C4-2B (cell line): ENCODE results near the gene PDSS1.
"Not testable (repeated sequence)": the region's sequence is repeated elsewhere in the genome, so short reads cannot be mapped to it uniquely, and the experiment has no call there.

Experiments
- H3K27ac ChIP-seq: fragments of 450-650 bp; 2 replicates; pipeline ENCODE4 v1.5.1; 2017
- ZFX ChIP-seq: fragments of 450-650 bp; IDR thresholded peaks from 2 replicates; pipeline ENCODE4 v1.6.1; 2017
- TF ChIP-seq, protein P1 (sequence below): fragments of 450-650 bp; conservative IDR thresholded peaks from 2 replicates; pipeline ENCODE4 v1.5.1; 2017; ENCODE audit warnings: mild to moderate bottlenecking

Gene PDSS1

DNA sequence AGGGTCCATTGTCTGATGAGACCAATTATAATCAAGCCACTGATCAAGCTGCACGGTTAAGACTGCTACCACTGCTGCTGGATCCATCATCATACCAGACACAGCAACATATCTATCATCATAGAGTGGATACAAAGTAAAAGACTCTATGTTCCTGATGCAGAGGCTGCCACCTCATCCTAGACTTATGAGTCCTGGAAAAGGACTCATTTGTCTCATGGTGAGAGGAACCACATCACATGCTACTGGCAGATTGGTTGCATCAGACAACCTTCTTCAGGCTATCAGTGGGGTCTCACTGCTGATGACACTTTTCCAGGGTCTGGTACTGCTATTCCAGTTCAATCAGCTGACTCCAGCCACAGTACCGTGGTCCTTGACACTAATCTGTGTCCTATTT lies 84.3 kb downstream of the PDSS1 start:
- H3K27ac ChIP-seq = no peak overlapping the region
- TF ChIP-seq, protein P1, sequence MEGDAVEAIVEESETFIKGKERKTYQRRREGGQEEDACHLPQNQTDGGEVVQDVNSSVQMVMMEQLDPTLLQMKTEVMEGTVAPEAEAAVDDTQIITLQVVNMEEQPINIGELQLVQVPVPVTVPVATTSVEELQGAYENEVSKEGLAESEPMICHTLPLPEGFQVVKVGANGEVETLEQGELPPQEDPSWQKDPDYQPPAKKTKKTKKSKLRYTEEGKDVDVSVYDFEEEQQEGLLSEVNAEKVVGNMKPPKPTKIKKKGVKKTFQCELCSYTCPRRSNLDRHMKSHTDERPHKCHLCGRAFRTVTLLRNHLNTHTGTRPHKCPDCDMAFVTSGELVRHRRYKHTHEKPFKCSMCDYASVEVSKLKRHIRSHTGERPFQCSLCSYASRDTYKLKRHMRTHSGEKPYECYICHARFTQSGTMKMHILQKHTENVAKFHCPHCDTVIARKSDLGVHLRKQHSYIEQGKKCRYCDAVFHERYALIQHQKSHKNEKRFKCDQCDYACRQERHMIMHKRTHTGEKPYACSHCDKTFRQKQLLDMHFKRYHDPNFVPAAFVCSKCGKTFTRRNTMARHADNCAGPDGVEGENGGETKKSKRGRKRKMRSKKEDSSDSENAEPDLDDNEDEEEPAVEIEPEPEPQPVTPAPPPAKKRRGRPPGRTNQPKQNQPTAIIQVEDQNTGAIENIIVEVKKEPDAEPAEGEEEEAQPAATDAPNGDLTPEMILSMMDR = no peak
- TF ChIP-seq ZFX = no peak

DNA sequence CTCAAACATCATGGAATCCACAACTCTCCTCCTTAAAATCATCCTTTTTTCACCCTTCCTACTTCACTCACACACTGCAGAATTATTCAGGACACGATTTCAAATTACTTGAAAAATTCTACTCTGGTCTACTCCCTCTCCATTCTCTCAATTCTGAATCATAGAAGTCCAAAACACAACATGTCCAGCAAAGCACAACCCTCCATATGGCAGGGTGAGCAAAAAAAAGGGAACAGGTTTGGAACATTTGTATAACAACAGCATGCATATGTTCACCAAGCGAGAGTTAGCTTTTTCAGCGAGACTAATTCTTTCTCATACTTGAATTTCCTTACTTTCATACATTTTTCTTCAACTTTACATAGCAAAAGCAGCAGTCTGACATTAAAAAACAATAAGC lies 89.9 kb downstream of the PDSS1 start:
- no peak for TF ChIP-seq ZFX
- TF ChIP-seq, protein P1 = no peak

DNA sequence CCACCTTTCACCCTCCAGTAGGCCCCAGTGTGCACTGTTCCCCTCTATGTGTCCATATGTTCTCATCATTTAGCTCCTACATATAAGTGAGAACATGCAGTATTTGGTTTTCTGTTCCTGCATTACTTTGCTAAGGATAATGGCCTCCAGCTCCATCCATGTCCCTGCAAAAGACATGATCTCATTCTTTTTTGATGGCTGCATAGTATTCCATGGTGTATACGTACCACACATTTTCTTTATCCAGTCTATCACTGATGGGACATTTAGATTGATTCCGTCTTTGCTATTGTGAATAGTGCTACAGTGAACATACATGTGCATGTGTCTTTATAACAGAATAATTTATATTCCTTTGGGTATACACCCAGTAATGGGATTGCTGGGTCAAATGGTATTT lies 92.3 kb downstream of the PDSS1 start:
- not testable (repeated sequence) for H3K27ac ChIP-seq

More for the DNA sequence above, 89.9 kb downstream of the PDSS1 start:
- H3K27ac ChIP-seq = no peak overlapping the region

DNA sequence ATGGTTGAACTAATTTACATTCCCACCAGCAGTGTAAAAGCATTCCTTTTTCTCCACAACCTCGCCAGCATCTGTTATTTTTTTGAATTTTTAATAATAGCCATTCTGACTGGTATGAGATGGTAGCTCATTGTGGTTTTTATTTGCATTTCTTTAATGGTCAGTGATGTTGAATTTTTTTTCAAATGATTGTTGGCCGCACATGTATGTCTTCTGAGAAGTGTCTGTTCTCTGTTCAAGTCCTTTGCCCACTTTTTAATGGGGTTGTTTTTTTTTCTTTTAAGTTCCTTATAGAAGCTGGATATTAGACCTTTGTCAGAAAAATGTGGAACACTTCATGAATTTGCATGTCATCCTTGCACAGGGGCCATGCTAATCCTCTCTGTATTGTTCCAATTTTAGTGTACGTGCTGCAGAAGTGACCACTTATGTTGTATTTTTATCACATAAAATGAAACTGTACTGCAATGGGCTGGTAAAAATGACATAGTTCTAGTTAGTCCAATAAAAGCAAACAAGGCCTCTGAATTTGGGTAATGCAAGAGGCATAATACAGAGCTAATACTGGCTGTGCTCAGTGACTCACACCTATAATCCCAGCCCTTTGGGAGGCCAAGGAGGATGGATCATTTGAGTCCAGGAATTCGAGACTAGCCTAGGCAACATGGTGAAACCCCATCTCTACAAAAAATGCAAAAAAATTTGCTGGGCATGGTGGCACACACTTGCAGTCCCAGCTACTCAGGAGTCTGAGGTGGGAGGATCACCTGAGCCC lies 92.9 kb downstream of the PDSS1 start:
- H3K27ac ChIP-seq = no peak overlapping the region
- no peak for TF ChIP-seq ZFX
- TF ChIP-seq, protein P1 = no peak

DNA sequence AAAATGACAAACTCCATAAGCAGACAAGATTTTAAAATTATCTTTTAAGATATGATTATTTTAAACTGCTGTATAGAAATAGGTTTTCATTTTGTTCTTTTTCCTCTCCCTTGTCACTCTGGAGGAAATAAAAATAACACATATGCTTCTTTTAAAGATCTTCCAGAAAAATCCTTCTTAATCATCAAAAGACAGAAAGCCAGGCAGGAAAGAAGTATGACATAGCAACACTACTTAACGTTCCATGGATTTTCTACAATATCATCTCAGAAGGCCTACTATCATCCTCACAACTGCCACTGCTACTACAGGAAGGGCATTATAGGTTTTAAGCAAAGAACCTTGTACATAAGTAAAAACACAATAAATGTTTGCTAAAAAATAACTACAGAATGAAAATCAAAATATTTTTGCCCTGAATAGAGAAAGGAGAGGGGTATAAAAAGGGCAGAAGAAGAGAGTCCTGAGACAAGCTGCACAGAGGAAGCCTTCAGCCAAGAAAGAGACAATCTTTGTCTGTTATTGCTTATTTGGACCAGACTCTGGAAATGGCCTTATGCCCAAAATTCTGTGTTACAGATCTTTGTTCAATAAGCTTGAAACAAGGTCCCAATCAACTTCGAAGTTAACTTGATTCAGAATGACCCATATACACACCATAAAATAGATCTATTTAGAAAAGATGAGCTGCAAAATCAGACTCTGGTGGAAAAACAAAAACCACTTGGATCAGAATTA lies 95.4 kb downstream of the PDSS1 start:
- H3K27ac ChIP-seq = no peak overlapping the region
- TF ChIP-seq ZFX = no peak
- TF ChIP-seq, protein P1 = no peak
